Lung (tissue), 12 donors: ENCODE data around the gene TESMIN. TPM values are rescaled to one million over a fixed set of nuclear protein-coding genes. Genes with fewer than 3 reads are reported as not detected.

ENCODE experiments used
- ATAC-seq: fragments of 200-7000 bp; cut with Tn5 transposase; one replicate; pipeline ENCODE4 v1.9.1; 2020; ENCODE audit warnings: moderate number of reproducible peaks; ENCODE audit not compliant: insufficient read depth, low FRiP score
- DNase-seq, 3 donors: peaks; one replicate each; pipeline ENCODE4 v3.0.0-alpha.2; 2013 to 2017
- H3K27ac ChIP-seq, 2 donors: one replicate each; pipeline ENCODE4 v1.5.1; 2013; ENCODE audit warnings: mild to moderate bottlenecking in 2 of 2, moderate library complexity in 2 of 2, control low read depth in 1 of 2, inconsistent platforms in 1 of 2, low read depth in 1 of 2, low read length in 1 of 2
- H3K27me3 ChIP-seq, 3 donors: one replicate each; pipeline ENCODE4 v1.5.1; 2013; ENCODE audit warnings: low read length in 2 of 3; ENCODE audit not compliant: control insufficient read depth in 3 of 3, insufficient read depth in 3 of 3
- H3K36me3 ChIP-seq, 4 donors: one replicate each; pipeline ENCODE4 v1.5.1; 2013; ENCODE audit warnings: low read length in 4 of 4, mild to moderate bottlenecking in 1 of 4, moderate library complexity in 1 of 4; ENCODE audit not compliant: control insufficient read depth in 4 of 4, insufficient read depth in 4 of 4
- H3K4me1 ChIP-seq, 5 donors: one replicate each; pipeline ENCODE4 v1.5.1; 2013; ENCODE audit warnings: low read length in 5 of 5, mild to moderate bottlenecking in 2 of 5, moderate library complexity in 1 of 5; ENCODE audit not compliant: control insufficient read depth in 5 of 5, insufficient read depth in 5 of 5
- H3K4me3 ChIP-seq: one replicate; pipeline ENCODE4 v1.5.1; 2013; ENCODE audit warnings: mild to moderate bottlenecking, control low read depth, moderate library complexity
- H3K9ac ChIP-seq, 2 donors: one replicate each; pipeline ENCODE4 v1.5.1; 2013; ENCODE audit warnings: low read length in 2 of 2, control low read depth in 1 of 2; ENCODE audit not compliant: insufficient read depth in 1 of 2
- H3K9me3 ChIP-seq, 4 donors: one replicate each; pipeline ENCODE4 v1.5.1; 2013; ENCODE audit warnings: low read length in 3 of 4, mild to moderate bottlenecking in 1 of 4, moderate library complexity in 1 of 4; ENCODE audit not compliant: control insufficient read depth in 4 of 4, insufficient read depth in 3 of 4
- CTCF ChIP-seq: IDR thresholded peaks from 2 replicates; pipeline ENCODE4 v1.5.1; 2012; ENCODE audit warnings: mild to moderate bottlenecking; ENCODE audit errors: control extremely low read depth, extremely low read depth
- WGBS, 2 donors: extraction: QIAGEN DNeasy Blood & Tissue Kit; methylation state at CpG; one replicate each; pipeline ENCODE4 v1.1.7; 2013; 5-methylcytosine and 5-hydroxymethylcytosine counted together
- polyA plus RNA-seq, 2 donors: library from polyadenylated mRNA; stranded (reverse); fragments of 200-250 nt; gene quantifications; one replicate each; pipeline ENCODE4 v1.2.1, GENCODE V29; 2013
- total RNA-seq, 2 donors: library from RNA; depleted of rRNA in 1 of 2; stranded (reverse); fragments of >200 nt in 1 of 2; gene quantifications; one replicate each; pipeline ENCODE4 v1.2.1, GENCODE V29; 2014 to 2021
- donor health status: control.
- donor health status: control.
- donor health status: Bipolar disorder and iron deficiency.
- donor health status: healthy.
- donor health status: DM: yes; HTN: yes; CAD: no.

The TESMIN gene
- total and polyA plus RNA-seq, 4 donors = 0.55 to 6.7 (median 1.8) TPM

GRCh38 chr11:68792400-68792966 is 41.2 kb upstream of the TESMIN start:
- 96 to 98% methylated on average over 18 of the region's 18 CpGs for WGBS, 2 donors
- DNase-seq (no peak), ATAC-seq (no peak)
- H3K9me3 ChIP-seq = no peaks in the 10 kb centered on the region
- peaks cover 9 to 44% (median 16%) of the 10 kb centered on the region in 4 donors for H3K36me3 ChIP-seq
- H3K27me3 ChIP-seq = no peaks in the 10 kb centered on the region
- no peak overlapping the region for H3K9ac ChIP-seq
- TF ChIP-seq CTCF = no peak
- no peak overlapping the region for H3K27ac ChIP-seq
- no peaks in the 10 kb centered on the region for H3K4me1 ChIP-seq
- H3K4me3 ChIP-seq = no peak overlapping the region

GRCh38 chr11:68784653-68785052 is 33.3 kb upstream of the TESMIN start:
- Histone ChIP-seq H3K4me3 (no peak overlapping the region), H3K9ac (no peak overlapping the region), H3K9me3 (peaks cover 0 to 2% (median 0%) of the 10 kb centered on the region in 4 donors), H3K4me1 (no peaks in the 10 kb centered on the region), H3K27ac (no peak overlapping the region), H3K36me3 (peaks cover 0 to 53% (median 8%) of the 10 kb centered on the region in 4 donors), H3K27me3 (no peaks in the 10 kb centered on the region)
- DNase-seq (no peak), ATAC-seq (no peak)
- no peak for TF ChIP-seq CTCF
- WGBS, 2 donors = 96% methylated on average over 16 of the region's 16 CpGs

GRCh38 chr11:68783216-68783821 is 32.0 kb upstream of the TESMIN start:
- DNase-seq (no peak), ATAC-seq (no peak)
- peaks cover 0 to 56% (median 8%) of the 10 kb centered on the region in 4 donors for H3K36me3 ChIP-seq

More at GRCh38 chr11:68783216-68783821, 32.0 kb upstream of the TESMIN start:
- H3K27ac ChIP-seq = no peak overlapping the region
- no peaks in the 10 kb centered on the region for H3K4me1 ChIP-seq
- 93 to 94% methylated on average over 15 to 16 of the region's 16 CpGs for WGBS, 2 donors
- H3K4me3 ChIP-seq = no peak overlapping the region
- no peaks in the 10 kb centered on the region for H3K27me3 ChIP-seq
- peaks cover 0 to 2% (median 0%) of the 10 kb centered on the region in 4 donors for H3K9me3 ChIP-seq
- H3K9ac ChIP-seq = no peak overlapping the region
- no peak for TF ChIP-seq CTCF
